GM18526 (cell line): ENCODE measurements around the gene TCP1.

ENCODE experiments used
- POLR2A ChIP-seq: IDR thresholded peaks from 3 replicates; pipeline ENCODE4 v1.6.1; 2011; ENCODE audit not compliant: insufficient read length; ENCODE audit errors: extremely low read depth

The TCP1 gene

DNA sequence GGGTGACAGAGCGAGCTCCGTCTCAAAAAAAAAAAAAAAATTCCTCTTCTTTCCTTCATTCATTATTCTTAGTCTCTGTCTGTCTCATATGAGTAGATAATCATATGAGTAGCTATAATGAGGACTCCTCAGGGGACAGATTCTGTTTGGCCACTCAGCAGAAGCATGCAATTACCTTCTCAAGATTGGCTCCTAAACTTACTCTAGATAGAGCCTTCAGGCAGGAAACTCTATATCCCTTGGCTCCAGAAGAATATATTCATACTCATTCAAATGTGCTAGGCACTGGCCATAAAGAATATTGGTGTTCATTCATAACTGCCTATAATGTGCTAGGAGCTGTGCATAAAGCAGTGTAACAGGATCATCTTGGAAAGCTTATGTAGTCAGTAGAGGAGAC lies 29.8 kb downstream of the TCP1 start:
- no peak for TF ChIP-seq POLR2A

DNA sequence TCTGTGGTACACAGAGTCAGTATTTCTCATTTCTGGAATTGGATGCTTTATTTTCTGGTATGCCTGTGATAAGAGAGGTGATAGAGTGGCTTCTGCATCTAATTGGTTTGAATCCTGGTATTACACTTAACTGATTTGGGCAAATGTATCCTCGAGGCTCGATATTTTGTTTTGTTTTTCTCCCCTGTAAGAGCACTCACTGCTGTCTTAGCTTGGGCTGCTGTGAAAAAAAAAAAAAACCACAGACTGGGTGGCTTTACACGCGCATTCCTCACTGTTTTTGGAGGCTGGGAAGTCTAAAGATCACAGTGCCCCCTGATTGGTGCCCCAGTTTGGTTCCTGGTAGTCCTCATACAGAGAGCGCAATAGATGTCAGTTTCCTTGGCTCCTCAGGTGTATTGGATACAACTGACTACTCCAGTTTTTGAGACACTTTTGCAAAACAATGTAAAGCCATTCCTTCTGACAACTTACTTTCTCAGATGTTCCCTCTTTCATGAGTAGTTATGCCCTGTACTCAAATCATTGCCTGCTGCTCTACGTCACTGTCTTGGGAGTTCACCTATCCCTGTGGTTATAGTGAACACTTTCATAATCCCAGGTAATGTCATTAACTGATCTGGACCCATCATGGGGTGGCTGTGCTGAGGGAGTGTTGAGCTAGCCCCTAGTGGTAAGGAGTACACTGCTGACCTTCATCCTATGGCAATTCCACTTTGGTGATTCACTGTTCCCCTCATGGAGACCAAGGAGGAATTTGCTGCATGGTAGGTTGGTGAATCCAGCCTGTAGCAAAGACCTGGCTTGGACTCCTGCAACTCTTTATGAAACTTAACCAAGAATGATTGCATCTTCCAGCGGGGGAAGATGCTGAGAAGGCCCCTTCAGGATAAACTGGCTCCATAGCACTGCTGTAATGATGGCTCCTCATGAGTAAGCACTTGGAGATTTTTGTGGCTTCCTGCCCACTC lies 31.1 kb downstream of the TCP1 start:
- TF ChIP-seq POLR2A, result no peak

DNA sequence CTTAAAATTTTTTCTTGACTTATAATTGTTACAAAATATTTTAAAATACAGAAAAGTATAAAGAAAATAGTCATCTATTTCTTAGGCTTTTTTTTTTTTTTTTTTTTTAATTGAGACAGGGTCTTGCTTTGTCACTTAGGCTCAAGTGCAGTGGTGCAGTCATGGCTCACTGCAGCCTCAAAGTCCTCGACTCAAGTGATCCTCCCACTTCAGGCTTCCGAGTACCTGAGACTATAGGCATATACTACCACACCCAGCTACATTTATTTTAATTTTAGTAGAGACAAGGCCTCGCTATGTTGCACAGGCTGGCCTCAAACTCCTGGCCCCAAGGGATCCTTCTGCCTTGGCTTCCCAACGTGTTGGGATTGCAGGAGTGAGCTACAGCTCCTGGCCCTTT lies 32.9 kb downstream of the TCP1 start:
- TF ChIP-seq POLR2A, result no peak

DNA sequence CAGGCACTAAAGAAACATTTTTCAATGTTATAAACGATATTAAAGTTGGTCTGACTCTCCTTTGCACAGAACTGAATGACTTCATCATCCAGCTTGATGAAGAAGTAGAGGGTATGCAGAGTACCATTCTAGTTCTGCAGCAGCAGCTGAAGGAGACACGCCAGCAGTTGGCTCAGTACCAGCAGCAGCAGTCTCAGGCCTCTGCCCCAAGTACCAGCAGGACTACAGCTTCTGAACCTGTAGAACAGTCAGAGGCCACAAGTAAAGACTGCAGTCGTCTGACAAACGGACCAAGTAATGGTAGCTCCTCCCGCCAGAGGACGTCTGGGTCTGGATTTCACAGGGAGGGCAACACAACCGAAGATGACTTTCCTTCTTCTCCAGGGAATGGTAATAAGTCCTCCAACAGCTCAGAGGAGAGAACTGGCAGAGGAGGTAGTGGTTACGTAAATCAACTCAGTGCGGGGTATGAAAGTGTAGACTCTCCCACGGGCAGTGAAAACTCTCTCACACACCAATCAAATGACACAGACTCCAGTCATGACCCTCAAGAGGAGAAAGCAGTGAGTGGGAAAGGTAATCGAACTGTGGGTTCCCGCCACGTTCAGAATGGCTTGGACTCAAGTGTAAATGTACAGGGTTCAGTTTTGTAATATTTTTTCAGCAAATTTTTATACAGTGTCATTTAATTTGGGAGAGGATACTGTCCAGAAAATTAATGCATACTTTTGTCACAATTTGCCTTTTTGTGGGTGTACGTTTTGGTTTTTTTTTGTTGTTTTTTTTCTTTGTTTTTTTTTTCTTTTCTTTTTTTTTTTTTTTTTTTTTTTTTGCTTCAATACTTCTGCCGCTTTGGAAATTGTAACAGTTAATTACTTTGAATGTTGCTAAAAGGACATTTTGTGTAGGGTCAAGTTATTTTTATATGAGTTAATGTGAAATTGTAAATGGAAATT lies 34.2 kb downstream of the TCP1 start:
- TF ChIP-seq POLR2A, result no peak

DNA sequence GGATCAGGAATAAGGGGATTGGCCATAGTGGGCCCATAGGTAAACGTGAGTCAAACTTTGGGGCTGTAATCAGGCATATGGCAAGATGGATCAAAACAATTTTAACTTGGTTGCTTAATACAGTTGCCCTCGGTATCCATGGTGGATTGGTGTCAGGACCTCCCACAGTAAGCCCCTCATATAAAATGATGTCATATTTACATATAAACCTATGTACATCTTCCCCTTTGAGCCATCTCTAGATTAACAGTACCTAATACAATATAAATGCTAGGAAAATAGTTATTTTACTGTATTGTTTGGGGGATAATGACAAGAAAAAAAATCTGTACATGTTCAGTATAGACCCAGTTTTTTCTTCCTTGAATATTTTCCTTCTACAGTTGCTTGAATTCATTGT lies 35.0 kb downstream of the TCP1 start:
- TF ChIP-seq POLR2A, result no peak

DNA sequence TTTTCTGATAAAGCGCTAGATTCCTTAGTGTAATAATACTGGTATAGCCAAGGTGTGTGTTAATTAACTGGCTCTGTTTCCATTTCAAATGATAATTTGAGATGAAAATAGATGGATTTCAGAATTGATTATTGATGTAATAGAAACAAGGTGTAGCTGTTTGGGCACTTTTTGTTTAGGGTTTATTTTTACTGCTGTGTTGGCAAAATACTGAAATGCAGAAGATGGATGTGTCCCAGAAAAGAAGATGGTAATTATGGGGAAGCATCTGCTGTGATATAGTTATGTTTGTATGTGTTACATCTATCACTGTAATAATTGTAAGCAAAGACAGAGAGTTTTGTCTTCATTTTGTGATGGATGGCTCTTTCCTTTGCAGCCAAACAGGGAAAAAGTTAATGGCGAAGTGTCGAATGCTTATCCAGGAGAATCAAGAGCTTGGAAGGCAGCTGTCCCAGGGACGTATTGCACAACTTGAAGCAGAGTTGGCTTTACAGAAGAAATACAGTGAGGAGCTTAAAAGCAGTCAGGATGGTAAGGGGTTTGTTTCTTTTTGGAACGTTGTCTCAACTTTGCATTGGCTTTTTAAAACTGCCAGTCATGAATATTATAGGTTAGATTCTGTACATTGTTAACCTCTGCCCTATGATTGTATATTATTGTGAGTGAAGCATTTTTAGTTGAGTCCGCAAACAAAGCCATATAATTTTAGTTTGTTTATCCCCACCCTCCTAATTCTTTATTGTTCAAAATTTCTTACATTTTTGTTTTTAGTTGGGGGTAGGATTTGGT lies 36.1 kb downstream of the TCP1 start:
- no peak for TF ChIP-seq POLR2A

DNA sequence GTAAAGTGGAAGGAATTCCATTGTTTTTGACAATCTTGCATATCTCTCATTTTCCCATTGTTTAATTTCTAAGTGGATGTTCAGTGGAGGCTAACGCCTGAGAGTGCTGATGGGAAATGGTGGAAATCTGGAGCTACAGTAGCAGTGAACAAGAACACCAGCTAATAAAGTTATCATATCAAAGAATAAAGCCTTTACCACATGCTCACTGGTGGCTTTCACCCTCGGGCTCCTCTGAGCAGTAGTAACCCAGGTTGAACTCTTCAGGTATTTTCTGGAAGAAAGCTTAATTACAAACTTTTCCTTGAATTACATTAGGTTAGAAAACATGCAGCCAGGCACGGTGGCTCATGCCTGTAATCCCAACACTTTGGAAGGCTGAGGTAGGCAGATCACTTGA lies 38.0 kb downstream of the TCP1 start:
- no peak for TF ChIP-seq POLR2A

DNA sequence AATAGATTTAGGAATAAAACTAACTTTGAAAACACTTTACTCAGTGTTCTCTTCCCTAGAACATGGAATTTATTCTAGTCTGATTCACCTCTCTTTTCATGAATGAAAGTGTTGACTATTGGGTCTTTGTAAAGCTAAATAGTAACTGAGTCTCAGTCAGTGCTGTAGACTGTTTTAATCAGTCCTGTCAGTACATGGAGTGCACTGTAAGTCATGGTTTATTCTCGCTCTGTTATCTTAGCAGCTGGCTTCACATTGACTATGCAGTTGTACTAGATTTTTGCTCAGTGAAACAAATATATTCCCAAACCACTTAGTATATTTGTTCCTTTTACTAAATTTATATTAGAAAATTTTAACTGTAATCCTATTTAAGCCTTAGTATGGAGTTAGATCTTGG lies 42.6 kb downstream of the TCP1 start:
- no peak for TF ChIP-seq POLR2A

DNA sequence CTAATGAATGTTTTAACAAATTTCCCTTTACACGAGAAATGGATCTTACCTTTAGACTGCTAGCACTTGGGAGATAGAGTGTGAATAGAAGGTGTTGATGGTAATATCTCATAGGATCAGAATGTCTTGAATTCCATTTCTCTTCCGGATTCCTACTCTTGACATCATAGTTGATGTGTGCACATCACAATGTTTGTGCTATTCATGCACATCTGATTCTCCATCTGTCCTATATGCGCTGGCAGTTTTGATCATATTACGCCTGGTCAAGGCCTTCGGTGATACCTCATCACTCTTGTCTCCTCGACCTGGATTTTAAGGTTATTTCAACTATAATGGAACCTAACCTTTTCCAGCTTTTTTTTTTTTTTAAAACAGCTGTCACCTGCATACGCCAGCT lies 44.3 kb downstream of the TCP1 start:
- TF ChIP-seq POLR2A, result no peak

DNA sequence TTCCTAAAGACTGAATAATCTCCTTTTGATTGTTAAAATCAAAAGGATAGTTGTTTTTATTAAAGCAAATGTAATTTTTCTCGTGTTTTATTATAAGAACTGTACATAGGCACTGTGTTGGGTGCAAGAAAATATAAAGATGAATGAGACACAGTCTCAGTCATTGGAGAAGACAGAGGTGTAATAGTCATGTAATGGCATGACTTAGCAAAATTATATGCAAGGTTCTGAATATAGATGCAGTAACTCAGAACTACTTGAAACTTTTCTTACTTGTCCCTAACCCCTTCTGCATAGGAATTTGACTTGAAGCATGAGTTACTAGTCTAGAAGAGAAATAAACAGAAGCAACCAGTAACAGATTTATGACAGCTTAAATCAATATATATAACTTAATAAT lies 47.2 kb downstream of the TCP1 start:
- TF ChIP-seq POLR2A, result no peak

DNA sequence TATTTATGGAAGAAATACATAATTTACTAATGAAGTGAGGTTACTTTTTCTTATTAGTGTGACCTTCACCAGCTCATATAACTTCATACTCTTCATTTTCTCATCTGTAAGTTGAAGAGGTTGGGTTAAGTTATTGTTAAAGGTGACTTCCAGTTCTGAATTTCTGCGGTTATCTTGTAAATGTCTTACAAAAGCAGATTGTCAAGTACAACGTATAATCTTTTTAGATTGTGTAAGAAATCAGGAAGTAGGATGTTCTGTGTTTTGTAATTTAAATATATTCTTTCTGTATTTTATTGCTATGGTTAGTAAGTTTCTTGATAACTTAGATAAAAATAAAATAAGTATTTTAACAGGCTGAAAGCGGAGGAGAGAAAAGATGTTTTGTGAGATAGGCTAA lies 50.1 kb downstream of the TCP1 start:
- TF ChIP-seq POLR2A, result no peak

DNA sequence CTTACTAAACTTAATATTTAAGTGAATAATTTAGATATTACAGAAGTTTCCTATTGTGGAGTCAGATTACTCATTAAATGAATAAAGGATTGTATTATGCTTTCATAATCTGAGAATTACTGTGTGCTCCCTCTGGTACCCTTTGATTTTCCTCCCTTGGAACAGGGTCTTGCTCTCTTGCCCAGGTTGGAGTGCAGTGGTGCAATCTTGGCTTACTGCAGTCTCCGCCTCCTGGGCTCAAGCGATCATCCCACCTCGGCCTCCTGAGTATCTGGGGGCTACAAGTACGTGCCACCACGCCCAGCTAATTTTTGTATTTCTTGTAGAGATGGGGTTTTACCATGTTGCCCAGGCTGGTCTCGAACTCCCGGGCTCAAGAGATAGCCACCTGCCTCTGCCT lies 52.5 kb downstream of the TCP1 start:
- TF ChIP-seq POLR2A, result no peak

DNA sequence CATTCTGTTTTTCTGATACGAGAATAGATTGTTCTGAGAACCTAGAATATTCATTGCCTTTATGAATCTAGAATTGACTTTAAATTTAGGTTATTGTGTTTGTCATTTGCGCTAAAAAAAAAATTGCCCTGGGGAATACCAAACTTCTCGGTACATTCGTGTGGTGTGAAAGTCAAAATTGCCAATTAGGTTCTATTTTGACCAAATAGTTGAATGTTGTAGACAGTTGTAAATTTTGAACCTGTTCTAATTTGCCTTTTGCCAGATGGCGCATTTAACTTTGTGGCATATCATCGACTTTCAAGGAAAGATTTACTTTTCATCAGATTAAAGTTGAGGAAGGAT lies 59.1 kb downstream of the TCP1 start:
- TF ChIP-seq POLR2A, result no peak

DNA sequence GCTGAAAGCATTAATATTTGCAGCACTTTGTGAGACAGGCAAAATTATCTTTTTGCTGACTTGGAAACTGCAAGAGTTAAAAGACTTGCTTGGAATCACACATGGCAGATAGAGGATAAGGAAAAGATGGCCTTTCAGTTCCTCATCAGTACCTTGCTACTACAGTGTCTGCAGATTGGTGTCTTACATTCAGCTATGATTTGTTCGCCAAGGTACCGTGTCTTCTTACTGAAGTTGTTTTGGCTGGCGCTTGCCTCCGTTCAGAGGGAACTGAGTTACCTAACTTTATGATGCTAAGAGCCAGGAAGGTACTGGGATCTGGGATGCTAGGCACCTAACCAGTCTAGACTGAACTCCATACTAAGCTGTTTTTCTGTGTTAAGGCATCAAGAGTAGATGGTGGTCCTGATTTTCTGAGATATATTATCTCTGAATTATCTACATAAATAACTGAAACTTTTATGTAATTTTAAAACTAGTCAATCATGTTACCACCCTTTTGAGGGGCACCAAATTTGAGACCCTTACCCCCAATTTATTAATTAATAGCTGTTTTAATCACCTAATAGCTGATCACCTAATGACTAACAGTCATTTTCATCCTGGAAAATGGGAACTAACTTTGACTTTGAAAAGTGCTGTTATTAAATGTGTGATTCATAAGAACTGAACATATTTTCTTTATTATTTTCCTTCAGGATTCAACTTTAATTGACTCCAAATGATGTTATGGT lies 59.6 kb downstream of the TCP1 start:
- TF ChIP-seq POLR2A, result no peak
